HFFc6 (cell line): ENCODE results near the gene RBM46. TPM values are rescaled to one million over a fixed set of nuclear protein-coding genes. Genes with fewer than 3 reads are reported as not detected.

Experiments used
- DNase-seq: peaks from one replicate; pipeline ENCODE4 v3.0.0-alpha.2; 2018
- H3K27ac Mint-ChIP-seq: 2 replicates; pipeline ENCODE4 v1.8.0; 2020; ENCODE audit warnings: mild to moderate bottlenecking, mixed read lengths
- H3K27me3 Mint-ChIP-seq: 2 replicates; pipeline ENCODE4 v1.8.0; 2021; ENCODE audit warnings: mild to moderate bottlenecking, moderate library complexity, mixed read lengths; ENCODE audit not compliant: insufficient read depth
- H3K36me3 Mint-ChIP-seq: 2 replicates; pipeline ENCODE4 v1.8.0; 2021; ENCODE audit warnings: low read depth, mixed read lengths
- H3K4me1 Mint-ChIP-seq: 2 replicates; pipeline ENCODE4 v1.8.0; 2020; ENCODE audit warnings: low read depth, mixed read lengths
- H3K4me3 Mint-ChIP-seq: 2 replicates; pipeline ENCODE4 v1.8.0; 2020; ENCODE audit warnings: mild to moderate bottlenecking, moderate library complexity, mixed read lengths
- H3K9me3 Mint-ChIP-seq: 2 replicates; pipeline ENCODE4 v1.8.0; 2020; ENCODE audit warnings: mild to moderate bottlenecking, mixed read lengths
- CTCF ChIP-seq: fragments of 200-600 bp; sonication (generic); IDR thresholded peaks from 2 replicates; pipeline ENCODE4 v1.5.0; 2021; ENCODE audit warnings: antibody characterized with exemption, mild to moderate bottlenecking
- total RNA-seq, 6 experiments: library from RNA; stranded (reverse); fragmentation: NEBNext Ultra II Directional; extraction: Animal tissue kit (Norgen Biotek cat#: 25700); gene quantifications; 2 replicates in 1 of 6; 3 replicates in 5 of 6; pipeline ENCODE4 v1.2.3, GENCODE V29; 2021

Gene RBM46
- total RNA-seq, 6 experiments from 2014 or later: not detected

GRCh38 chr4:154836513-154836912 lies 55.4 kb downstream of the RBM46 start:
- Mint-ChIP-seq H3K36me3 (no peaks in the 10 kb centered on the region), H3K4me1 (no peaks in the 10 kb centered on the region), H3K9me3 (peaks cover 23% of the 10 kb centered on the region), H3K27me3 (no peaks in the 10 kb centered on the region; the same call in 1 of the 2 replicates), H3K4me3 (no peak overlapping the region), H3K27ac (no peak overlapping the region)
- no peak for DNase-seq
- TF ChIP-seq CTCF: no peak

- H3K9me3 Mint-ChIP-seq: peaks cover 18% of the 10 kb centered on the region
- H3K36me3 Mint-ChIP-seq: no peaks in the 10 kb centered on the region
- H3K27me3 Mint-ChIP-seq: no peaks in the 10 kb centered on the region; the same call in 1 of the 2 replicates
- H3K4me1 Mint-ChIP-seq: no peaks in the 10 kb centered on the region
- H3K27ac Mint-ChIP-seq: no peak overlapping the region
- no peak for TF ChIP-seq CTCF
- DNase-seq: no peak
- H3K4me3 Mint-ChIP-seq: no peak overlapping the region
These were observed 57.1 kb downstream of the RBM46 start for GRCh38 chr4:154838155-154838554.

- peaks cover 13% of the 10 kb centered on the region for H3K9me3 Mint-ChIP-seq
- H3K4me3 Mint-ChIP-seq: no peak overlapping the region
- no peaks in the 10 kb centered on the region for H3K36me3 Mint-ChIP-seq
- no peak for DNase-seq
- H3K27ac Mint-ChIP-seq: no peak overlapping the region
- no peaks in the 10 kb centered on the region for H3K4me1 Mint-ChIP-seq
- H3K27me3 Mint-ChIP-seq: no peaks in the 10 kb centered on the region; the same call in 1 of the 2 replicates
- TF ChIP-seq CTCF: no peak
These were observed 57.6 kb downstream of the RBM46 start for GRCh38 chr4:154838694-154839093.

DNA sequence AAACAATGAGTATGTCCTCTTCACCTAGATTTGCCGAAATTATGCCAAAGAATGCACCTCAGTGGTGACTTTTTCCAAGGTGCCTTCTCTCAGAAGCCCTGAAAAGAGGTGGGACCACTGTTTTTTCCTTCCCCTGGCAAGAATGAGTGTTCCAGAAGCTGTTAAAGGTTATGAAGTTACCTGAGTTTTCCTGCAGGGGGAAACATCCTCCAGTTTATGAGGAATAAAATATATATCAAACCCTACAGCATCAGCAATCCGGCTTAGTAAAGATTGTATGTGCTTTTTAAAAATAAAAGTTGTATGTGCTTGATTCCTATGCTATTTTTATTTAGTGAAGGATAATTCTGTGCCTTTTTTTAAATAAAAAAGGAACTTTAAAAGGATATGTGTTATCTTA lies 73.3 kb downstream of the RBM46 start:
- H3K4me1 Mint-ChIP-seq: no peaks in the 10 kb centered on the region
- H3K27me3 Mint-ChIP-seq: no peaks in the 10 kb centered on the region; the same call in 1 of the 2 replicates
- no peak for DNase-seq
- H3K9me3 Mint-ChIP-seq: no peaks in the 10 kb centered on the region; the same call in none of the 2 replicates
- no peaks in the 10 kb centered on the region for H3K36me3 Mint-ChIP-seq
- TF ChIP-seq CTCF: no peak; the same call in 1 of the 2 replicates
- H3K4me3 Mint-ChIP-seq: no peak overlapping the region
- H3K27ac Mint-ChIP-seq: no peak overlapping the region

GRCh38 chr4:154858166-154858565 lies 77.1 kb downstream of the RBM46 start:
- H3K4me1 Mint-ChIP-seq: no peaks in the 10 kb centered on the region
- H3K9me3 Mint-ChIP-seq: peaks cover 2% of the 10 kb centered on the region
- TF ChIP-seq CTCF: no peak
- H3K27ac Mint-ChIP-seq: no peak overlapping the region
- H3K27me3 Mint-ChIP-seq: no peaks in the 10 kb centered on the region; the same call in 1 of the 2 replicates
- no peaks in the 10 kb centered on the region for H3K36me3 Mint-ChIP-seq
- H3K4me3 Mint-ChIP-seq: no peak overlapping the region
- no peak for DNase-seq
